ENCODE measurements around the gene CDR2L.

CDR2L gene

GRCh38 chr17:74952431-74953133 is 34.9 kb upstream of the CDR2L start:
- H4K20me1 ChIP-seq (ENCODE audit: insufficient read depth, low read length) = no peaks in the 10 kb centered on the region
- no peak overlapping the region for H3K27ac ChIP-seq (ENCODE audit: low read length)
- no peaks in the 10 kb centered on the region for H3F3A ChIP-seq (ENCODE audit: insufficient read depth, low read length)
- no peak overlapping the region for H3K4me3 ChIP-seq (ENCODE audit: low read length)
- H3K79me2 ChIP-seq (ENCODE audit: low read length) = no peaks in the 10 kb centered on the region
- H3K27me3 ChIP-seq (replicated peaks; ENCODE audit: insufficient read depth, low read length) = peaks cover 88% of the 10 kb centered on the region
- no peaks in the 10 kb centered on the region for H3K4me1 ChIP-seq (ENCODE audit: low read length)
- no peaks in the 10 kb centered on the region for H3K36me3 ChIP-seq (replicated peaks; ENCODE audit: insufficient read depth, low read length)
- H2AFZ ChIP-seq (ENCODE audit: low read length) = no peak overlapping the region
- H3K4me2 ChIP-seq (ENCODE audit: low read depth, low read length) = no peak overlapping the region
- no peak for DNase-seq
- H3K9me3 ChIP-seq (replicated peaks; ENCODE audit: insufficient read depth, low read length) = no peaks in the 10 kb centered on the region
- no peaks in the 10 kb centered on the region for H3K9me2 ChIP-seq (replicated peaks; ENCODE audit: insufficient read depth, low read length)
- TF ChIP-seq EZH2 (optimal IDR thresholded peaks at IDR 0.05; ENCODE audit: low read depth, low read length) (no peak), EZH2phosphoT487 (IDR thresholded peaks at IDR 0.05; ENCODE audit: low read length) (no peak)
- TF ChIP-seq, protein P1, sequence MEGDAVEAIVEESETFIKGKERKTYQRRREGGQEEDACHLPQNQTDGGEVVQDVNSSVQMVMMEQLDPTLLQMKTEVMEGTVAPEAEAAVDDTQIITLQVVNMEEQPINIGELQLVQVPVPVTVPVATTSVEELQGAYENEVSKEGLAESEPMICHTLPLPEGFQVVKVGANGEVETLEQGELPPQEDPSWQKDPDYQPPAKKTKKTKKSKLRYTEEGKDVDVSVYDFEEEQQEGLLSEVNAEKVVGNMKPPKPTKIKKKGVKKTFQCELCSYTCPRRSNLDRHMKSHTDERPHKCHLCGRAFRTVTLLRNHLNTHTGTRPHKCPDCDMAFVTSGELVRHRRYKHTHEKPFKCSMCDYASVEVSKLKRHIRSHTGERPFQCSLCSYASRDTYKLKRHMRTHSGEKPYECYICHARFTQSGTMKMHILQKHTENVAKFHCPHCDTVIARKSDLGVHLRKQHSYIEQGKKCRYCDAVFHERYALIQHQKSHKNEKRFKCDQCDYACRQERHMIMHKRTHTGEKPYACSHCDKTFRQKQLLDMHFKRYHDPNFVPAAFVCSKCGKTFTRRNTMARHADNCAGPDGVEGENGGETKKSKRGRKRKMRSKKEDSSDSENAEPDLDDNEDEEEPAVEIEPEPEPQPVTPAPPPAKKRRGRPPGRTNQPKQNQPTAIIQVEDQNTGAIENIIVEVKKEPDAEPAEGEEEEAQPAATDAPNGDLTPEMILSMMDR (IDR thresholded peaks at IDR 0.05; ENCODE audit: low read length) = no peak
- H3K9ac ChIP-seq (ENCODE audit: low read length) = no peak overlapping the region

DNA sequence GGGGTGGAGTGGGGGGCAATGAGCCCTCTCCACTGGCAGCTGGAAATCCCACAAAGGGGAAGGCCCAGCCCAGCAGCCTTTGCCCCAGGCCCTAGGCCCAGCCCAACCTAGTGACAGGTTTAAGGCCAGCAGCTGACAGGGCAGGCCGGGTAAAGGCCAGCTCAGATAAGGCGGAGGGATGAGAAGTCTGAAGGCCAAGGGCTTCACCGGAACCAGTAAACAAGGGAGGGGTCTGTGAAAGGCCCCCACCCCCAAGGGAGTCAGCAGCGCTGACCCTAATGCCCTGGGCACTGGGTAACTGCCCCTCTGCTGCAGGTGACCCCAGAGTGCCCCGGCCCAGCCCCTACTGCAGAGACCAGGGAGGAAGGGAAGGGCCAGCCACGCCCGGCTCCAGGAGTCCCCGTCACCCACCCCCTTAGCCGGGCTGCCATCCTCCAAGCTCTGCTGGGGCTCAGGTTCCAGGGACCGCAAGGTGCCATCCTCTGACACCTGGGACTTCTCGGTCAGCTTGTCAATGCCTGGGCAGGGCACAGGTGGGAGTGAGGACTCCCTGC is 34.2 kb upstream of the CDR2L start:
- no peak for DNase-seq

GRCh38 chr17:74954115-74954514 is 33.3 kb upstream of the CDR2L start:
- Histone ChIP-seq H3K9ac (ENCODE audit: low read length) (no peak overlapping the region), H3F3A (ENCODE audit: insufficient read depth, low read length) (no peaks in the 10 kb centered on the region), H3K4me2 (ENCODE audit: low read depth, low read length) (no peak overlapping the region), H4K20me1 (ENCODE audit: insufficient read depth, low read length) (no peaks in the 10 kb centered on the region), H3K9me3 (replicated peaks; ENCODE audit: insufficient read depth, low read length) (no peaks in the 10 kb centered on the region), H3K36me3 (replicated peaks; ENCODE audit: insufficient read depth, low read length) (no peaks in the 10 kb centered on the region), H2AFZ (ENCODE audit: low read length) (no peak overlapping the region), H3K27me3 (replicated peaks; ENCODE audit: insufficient read depth, low read length) (peaks cover 81% of the 10 kb centered on the region), H3K79me2 (ENCODE audit: low read length) (no peaks in the 10 kb centered on the region), H3K4me1 (ENCODE audit: low read length) (no peaks in the 10 kb centered on the region), H3K27ac (ENCODE audit: low read length) (no peak overlapping the region), H3K9me2 (replicated peaks; ENCODE audit: insufficient read depth, low read length) (no peaks in the 10 kb centered on the region), H3K4me3 (ENCODE audit: low read length) (no peak overlapping the region)
- no peak for DNase-seq
- TF ChIP-seq, protein P1 (IDR thresholded peaks at IDR 0.05; ENCODE audit: low read length) = no peak
- no peak for TF ChIP-seq EZH2phosphoT487 (IDR thresholded peaks at IDR 0.05; ENCODE audit: low read length)
- no peak for TF ChIP-seq EZH2 (optimal IDR thresholded peaks at IDR 0.05; ENCODE audit: low read depth, low read length)

More for the DNA sequence above, 34.2 kb upstream of the CDR2L start:
- Histone ChIP-seq H4K20me1 (ENCODE audit: insufficient read depth, low read length) (no peaks in the 10 kb centered on the region), H3K36me3 (replicated peaks; ENCODE audit: insufficient read depth, low read length) (no peaks in the 10 kb centered on the region), H2AFZ (ENCODE audit: low read length) (no peak overlapping the region), H3K9ac (ENCODE audit: low read length) (no peak overlapping the region), H3F3A (ENCODE audit: insufficient read depth, low read length) (no peaks in the 10 kb centered on the region), H3K4me2 (ENCODE audit: low read depth, low read length) (no peak overlapping the region), H3K9me3 (replicated peaks; ENCODE audit: insufficient read depth, low read length) (no peaks in the 10 kb centered on the region), H3K4me1 (ENCODE audit: low read length) (no peaks in the 10 kb centered on the region), H3K9me2 (replicated peaks; ENCODE audit: insufficient read depth, low read length) (no peaks in the 10 kb centered on the region), H3K4me3 (ENCODE audit: low read length) (no peak overlapping the region), H3K27me3 (replicated peaks; ENCODE audit: insufficient read depth, low read length) (peaks cover 82% of the 10 kb centered on the region), H3K27ac (ENCODE audit: low read length) (no peak overlapping the region), H3K79me2 (ENCODE audit: low read length) (no peaks in the 10 kb centered on the region)
- TF ChIP-seq EZH2 (optimal IDR thresholded peaks at IDR 0.05; ENCODE audit: low read depth, low read length) = no peak
- TF ChIP-seq, protein P1 (IDR thresholded peaks at IDR 0.05; ENCODE audit: low read length) = no peak
- TF ChIP-seq EZH2phosphoT487 (IDR thresholded peaks at IDR 0.05; ENCODE audit: low read length) = no peak
